Chondrocyte (in vitro differentiated cells): ENCODE data around the gene ALPK1. TPM values are rescaled to one million over a fixed set of nuclear protein-coding genes. Genes with fewer than 3 reads are reported as not detected.
A peak's percentile ranks its signal among the peaks of the same experiment; 100 is the strongest.

Experiments used
- DNase-seq: peaks from one replicate; pipeline ENCODE4 v3.0.0; 2021; ENCODE audit warnings: mixed read lengths, low spot score
- H3K27ac Mint-ChIP-seq: one replicate; pipeline ENCODE4 v1.8.0; 2021; ENCODE audit warnings: mild to moderate bottlenecking, moderate library complexity, mixed read lengths; ENCODE audit not compliant: unreplicated experiment
- H3K27me3 Mint-ChIP-seq: 2 replicates; pipeline ENCODE4 v1.8.0; 2021; ENCODE audit warnings: low read depth, mixed read lengths
- H3K36me3 Mint-ChIP-seq: 2 replicates; pipeline ENCODE4 v1.8.0; 2021; ENCODE audit warnings: low read depth, mixed read lengths
- H3K4me1 Mint-ChIP-seq: 2 replicates; pipeline ENCODE4 v1.8.0; 2021; ENCODE audit warnings: low read depth, mild to moderate bottlenecking, mixed read lengths
- H3K4me3 Mint-ChIP-seq: one replicate; pipeline ENCODE4 v1.8.0; 2021; ENCODE audit warnings: mild to moderate bottlenecking, moderate library complexity, mixed read lengths; ENCODE audit not compliant: unreplicated experiment
- H3K9me3 Mint-ChIP-seq: 2 replicates; pipeline ENCODE4 v1.8.0; 2021; ENCODE audit warnings: low read depth, mixed read lengths
- CTCF ChIP-seq: fragments of 200-600 bp; sonication (generic); IDR thresholded peaks from 2 replicates; pipeline ENCODE4 v1.5.0; 2021; ENCODE audit warnings: antibody characterized with exemption, mild to moderate bottlenecking, moderate library complexity
- total RNA-seq: library from RNA; stranded (reverse); gene quantifications from 3 replicates; pipeline ENCODE4 v1.2.1, GENCODE V29; 2021

ALPK1 gene
- total RNA-seq, 1 donor from 2014 or later = 6.5 TPM

GRCh38 chr4:112327965-112328733 is 31.0 kb downstream of the ALPK1 start:
- H3K36me3 Mint-ChIP-seq = peaks cover 6% of the 10 kb centered on the region
- H3K4me3 Mint-ChIP-seq = no peak overlapping the region
- no peaks in the 10 kb centered on the region for H3K4me1 Mint-ChIP-seq
- H3K27ac Mint-ChIP-seq = no peak overlapping the region
- no peaks in the 10 kb centered on the region for H3K9me3 Mint-ChIP-seq
- TF ChIP-seq CTCF = peak; percentile 84
- DNase-seq = no peak
- H3K27me3 Mint-ChIP-seq = peaks cover 4% of the 10 kb centered on the region

DNA sequence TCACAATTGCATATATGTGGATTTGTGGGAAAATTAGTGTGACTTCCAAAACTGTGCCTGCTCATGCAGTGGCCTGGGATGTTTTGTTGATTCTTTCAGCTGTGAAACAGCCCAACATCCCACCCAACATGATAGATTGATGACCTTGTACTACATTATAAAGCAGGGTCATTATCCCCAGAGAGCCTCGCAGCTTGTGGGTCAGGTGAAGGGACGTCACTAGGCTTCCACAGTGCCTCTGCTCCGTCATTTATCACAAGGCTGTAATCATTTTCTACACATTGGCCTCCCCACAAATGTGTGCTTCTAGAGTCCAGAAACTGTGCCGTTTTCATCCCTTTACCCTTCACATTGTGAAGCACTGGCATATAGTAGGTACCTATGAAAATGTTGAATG is 31.6 kb downstream of the ALPK1 start:
- Mint-ChIP-seq H3K27me3 (peaks cover 3% of the 10 kb centered on the region), H3K27ac (no peak overlapping the region), H3K9me3 (no peaks in the 10 kb centered on the region), H3K4me3 (no peak overlapping the region), H3K4me1 (no peaks in the 10 kb centered on the region), H3K36me3 (peaks cover 6% of the 10 kb centered on the region)
- no peak for DNase-seq
- TF ChIP-seq CTCF = no peak

DNA sequence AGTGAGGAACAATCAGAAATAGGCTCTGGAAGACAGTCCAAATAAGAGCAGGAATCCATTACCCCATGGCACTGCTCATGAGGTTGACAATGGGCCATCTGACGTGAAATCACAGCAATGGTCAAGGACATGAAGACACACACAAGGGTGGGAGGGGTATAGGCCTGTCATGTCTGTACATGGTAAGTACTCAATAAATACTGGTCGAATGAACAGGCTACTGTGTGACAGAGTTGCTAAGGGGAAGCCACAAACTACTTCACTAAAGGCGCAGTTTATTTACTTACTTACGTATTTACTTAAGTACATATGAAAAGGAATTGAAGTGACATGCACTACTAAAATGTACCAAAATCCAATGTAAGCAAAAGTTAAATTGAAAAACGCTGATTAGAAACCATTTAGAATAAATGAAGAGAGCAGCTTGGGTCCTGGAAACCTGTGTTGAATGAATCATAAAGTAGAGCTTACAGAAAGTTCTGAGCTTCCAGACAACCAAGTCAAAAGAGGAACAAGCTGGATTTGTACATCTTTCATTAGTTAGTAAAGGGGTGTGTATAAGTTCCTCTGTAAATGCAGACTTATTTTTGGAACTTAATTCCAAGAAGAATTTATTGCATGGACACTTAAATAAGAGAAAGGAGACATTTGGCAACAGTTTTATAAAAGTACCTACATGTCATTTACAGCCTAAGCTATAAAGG is 32.7 kb downstream of the ALPK1 start:
- no peak for DNase-seq
- H3K36me3 Mint-ChIP-seq = peaks cover 4% of the 10 kb centered on the region
- TF ChIP-seq CTCF = no peak
- H3K9me3 Mint-ChIP-seq = no peaks in the 10 kb centered on the region
- no peak overlapping the region for H3K4me3 Mint-ChIP-seq
- H3K4me1 Mint-ChIP-seq = no peaks in the 10 kb centered on the region
- no peak overlapping the region for H3K27ac Mint-ChIP-seq
- H3K27me3 Mint-ChIP-seq = peaks cover 3% of the 10 kb centered on the region

- Mint-ChIP-seq H3K9me3 (no peaks in the 10 kb centered on the region), H3K4me1 (no peaks in the 10 kb centered on the region), H3K27me3 (peaks cover 3% of the 10 kb centered on the region), H3K27ac (no peak overlapping the region), H3K4me3 (no peak overlapping the region), H3K36me3 (peaks cover 6% of the 10 kb centered on the region)
- no peak for DNase-seq
- no peak for TF ChIP-seq CTCF
Measured at GRCh38 chr4:112330921-112331320, 33.8 kb downstream of the ALPK1 start.

- no peak for DNase-seq
- Mint-ChIP-seq H3K27me3 (peaks cover 3% of the 10 kb centered on the region), H3K27ac (no peak overlapping the region), H3K4me3 (no peak overlapping the region), H3K9me3 (no peaks in the 10 kb centered on the region), H3K4me1 (no peaks in the 10 kb centered on the region), H3K36me3 (peaks cover 6% of the 10 kb centered on the region)
- TF ChIP-seq CTCF = no peak
Measured at GRCh38 chr4:112332398-112332797, 35.2 kb downstream of the ALPK1 start.
